ENCODE results near the gene CDH4. TPM values are rescaled to one million over a fixed set of nuclear protein-coding genes. Genes with fewer than 3 reads are reported as not detected.

Gene CDH4
- total and polyA plus RNA-seq, 2 of the 13 experiments (the other 11 are each of a cell fraction or from before 2014, with no cell fraction given), result not detected

DNA sequence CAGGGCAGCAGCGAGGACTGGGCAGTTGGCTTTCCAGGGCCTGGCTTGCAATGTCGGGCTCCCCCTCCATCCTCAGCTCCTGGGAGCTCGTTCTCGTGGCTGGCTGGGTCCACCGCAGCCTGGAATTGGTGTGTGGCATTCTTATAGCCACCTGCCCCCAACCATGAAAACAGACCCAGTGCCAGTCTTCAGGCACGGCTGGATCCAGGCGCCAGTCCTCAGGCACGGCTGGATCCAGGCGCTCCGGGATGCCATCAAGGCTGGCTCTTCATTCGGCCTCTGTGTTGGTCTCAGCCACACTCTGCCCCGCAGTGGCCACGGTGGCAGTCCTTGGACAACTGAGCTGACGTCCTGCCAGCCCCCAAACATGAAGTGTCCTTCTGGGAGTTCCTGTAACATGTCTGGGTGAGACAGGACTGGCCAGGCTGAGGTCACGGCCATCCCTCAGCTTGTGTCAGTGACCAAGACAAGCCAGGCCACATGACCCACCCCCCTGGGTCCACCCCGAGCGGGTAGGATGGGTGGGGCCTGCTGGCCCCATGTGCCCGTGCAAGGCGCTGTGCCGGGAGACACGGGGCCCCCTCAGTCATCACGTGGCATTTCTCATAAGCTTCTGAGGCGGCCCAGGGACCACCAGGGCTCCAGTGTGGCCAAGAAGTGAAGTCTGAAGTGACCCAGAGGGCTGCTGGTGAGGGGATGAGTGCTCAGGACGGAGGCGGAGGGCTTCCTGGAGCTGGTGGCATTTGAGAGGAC, 714.6 kb downstream of the CDH4 start (continued):
- TF ChIP-seq HOXA9 (CRISPR knock-in tag; IDR thresholded peaks at IDR 0.05; ENCODE audit: borderline replicate concordance) (no peak), ZNF639 (CRISPR knock-in tag; conservative IDR thresholded peaks at IDR 0.05) (no peak), BRCA1 (CRISPR knock-in tag; IDR thresholded peaks at IDR 0.05) (no peak), ZBTB33 (CRISPR knock-in tag; IDR thresholded peaks at IDR 0.05) (no peak), ZNF567 (CRISPR knock-in tag; IDR thresholded peaks at IDR 0.05; ENCODE audit: borderline replicate concordance) (no peak), HBP1 (CRISPR knock-in tag; IDR thresholded peaks at IDR 0.05; ENCODE audit: low read depth) (0 out of 2 replicates have a peak, but pooled peaks have one; percentile 32), SRSF1 (optimal IDR thresholded peaks at IDR 0.05; ENCODE audit: low read depth, low read length) (peak; percentile 81), RORA (CRISPR knock-in tag; IDR thresholded peaks at IDR 0.05) (no peak), SMAD1 (CRISPR knock-in tag; IDR thresholded peaks at IDR 0.05; ENCODE audit: borderline replicate concordance, low read depth) (no peak), AHR (CRISPR knock-in tag; IDR thresholded peaks at IDR 0.05) (no peak), EZH2 (conservative IDR thresholded peaks at IDR 0.05; ENCODE audit: low read depth, low read length) (no peak)
- TF ChIP-seq, protein P1, sequence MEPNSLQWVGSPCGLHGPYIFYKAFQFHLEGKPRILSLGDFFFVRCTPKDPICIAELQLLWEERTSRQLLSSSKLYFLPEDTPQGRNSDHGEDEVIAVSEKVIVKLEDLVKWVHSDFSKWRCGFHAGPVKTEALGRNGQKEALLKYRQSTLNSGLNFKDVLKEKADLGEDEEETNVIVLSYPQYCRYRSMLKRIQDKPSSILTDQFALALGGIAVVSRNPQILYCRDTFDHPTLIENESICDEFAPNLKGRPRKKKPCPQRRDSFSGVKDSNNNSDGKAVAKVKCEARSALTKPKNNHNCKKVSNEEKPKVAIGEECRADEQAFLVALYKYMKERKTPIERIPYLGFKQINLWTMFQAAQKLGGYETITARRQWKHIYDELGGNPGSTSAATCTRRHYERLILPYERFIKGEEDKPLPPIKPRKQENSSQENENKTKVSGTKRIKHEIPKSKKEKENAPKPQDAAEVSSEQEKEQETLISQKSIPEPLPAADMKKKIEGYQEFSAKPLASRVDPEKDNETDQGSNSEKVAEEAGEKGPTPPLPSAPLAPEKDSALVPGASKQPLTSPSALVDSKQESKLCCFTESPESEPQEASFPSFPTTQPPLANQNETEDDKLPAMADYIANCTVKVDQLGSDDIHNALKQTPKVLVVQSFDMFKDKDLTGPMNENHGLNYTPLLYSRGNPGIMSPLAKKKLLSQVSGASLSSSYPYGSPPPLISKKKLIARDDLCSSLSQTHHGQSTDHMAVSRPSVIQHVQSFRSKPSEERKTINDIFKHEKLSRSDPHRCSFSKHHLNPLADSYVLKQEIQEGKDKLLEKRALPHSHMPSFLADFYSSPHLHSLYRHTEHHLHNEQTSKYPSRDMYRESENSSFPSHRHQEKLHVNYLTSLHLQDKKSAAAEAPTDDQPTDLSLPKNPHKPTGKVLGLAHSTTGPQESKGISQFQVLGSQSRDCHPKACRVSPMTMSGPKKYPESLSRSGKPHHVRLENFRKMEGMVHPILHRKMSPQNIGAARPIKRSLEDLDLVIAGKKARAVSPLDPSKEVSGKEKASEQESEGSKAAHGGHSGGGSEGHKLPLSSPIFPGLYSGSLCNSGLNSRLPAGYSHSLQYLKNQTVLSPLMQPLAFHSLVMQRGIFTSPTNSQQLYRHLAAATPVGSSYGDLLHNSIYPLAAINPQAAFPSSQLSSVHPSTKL (CRISPR knock-in tag; IDR thresholded peaks at IDR 0.05), result 0 out of 2 replicates have a peak, but pooled peaks have one; percentile 8
- TF ChIP-seq, protein P2, sequence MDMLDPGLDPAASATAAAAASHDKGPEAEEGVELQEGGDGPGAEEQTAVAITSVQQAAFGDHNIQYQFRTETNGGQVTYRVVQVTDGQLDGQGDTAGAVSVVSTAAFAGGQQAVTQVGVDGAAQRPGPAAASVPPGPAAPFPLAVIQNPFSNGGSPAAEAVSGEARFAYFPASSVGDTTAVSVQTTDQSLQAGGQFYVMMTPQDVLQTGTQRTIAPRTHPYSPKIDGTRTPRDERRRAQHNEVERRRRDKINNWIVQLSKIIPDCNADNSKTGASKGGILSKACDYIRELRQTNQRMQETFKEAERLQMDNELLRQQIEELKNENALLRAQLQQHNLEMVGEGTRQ (IDR thresholded peaks at IDR 0.05; ENCODE audit: low read depth, low read length), result no peak
- TF ChIP-seq, protein P2 (CRISPR knock-in tag; IDR thresholded peaks at IDR 0.05; ENCODE audit: borderline replicate concordance), result peak; percentile 59; the same call in 1 of the 2 replicates
- TF ChIP-seq, protein P3, sequence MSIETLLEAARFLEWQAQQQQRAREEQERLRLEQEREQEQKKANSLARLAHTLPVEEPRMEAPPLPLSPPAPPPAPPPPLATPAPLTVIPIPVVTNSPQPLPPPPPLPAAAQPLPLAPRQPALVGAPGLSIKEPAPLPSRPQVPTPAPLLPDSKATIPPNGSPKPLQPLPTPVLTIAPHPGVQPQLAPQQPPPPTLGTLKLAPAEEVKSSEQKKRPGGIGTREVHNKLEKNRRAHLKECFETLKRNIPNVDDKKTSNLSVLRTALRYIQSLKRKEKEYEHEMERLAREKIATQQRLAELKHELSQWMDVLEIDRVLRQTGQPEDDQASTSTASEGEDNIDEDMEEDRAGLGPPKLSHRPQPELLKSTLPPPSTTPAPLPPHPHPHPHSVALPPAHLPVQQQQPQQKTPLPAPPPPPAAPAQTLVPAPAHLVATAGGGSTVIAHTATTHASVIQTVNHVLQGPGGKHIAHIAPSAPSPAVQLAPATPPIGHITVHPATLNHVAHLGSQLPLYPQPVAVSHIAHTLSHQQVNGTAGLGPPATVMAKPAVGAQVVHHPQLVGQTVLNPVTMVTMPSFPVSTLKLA (IDR thresholded peaks at IDR 0.05), result peak; percentile 83

All from HepG2 (cell line).